Upper lobe of right lung (tissue), 1 donor: ENCODE measurements around the gene KCTD5. TPM values are rescaled to one million over a fixed set of nuclear protein-coding genes. Genes with fewer than 3 reads are reported as not detected.

Experiments used
- ATAC-seq: fragments of 200-7000 bp; cut with Tn5 transposase; one replicate; pipeline ENCODE4 v1.9.1; 2020; ENCODE audit warnings: mild to moderate bottlenecking, moderate library complexity
- DNase-seq: peaks from one replicate; pipeline ENCODE4 v3.0.0-alpha.2; 2020
- H3K27ac ChIP-seq: fragments of 200-600 bp; one replicate; pipeline ENCODE4 v1.8.0; 2022
- H3K27me3 ChIP-seq: fragments of 200-600 bp; one replicate; pipeline ENCODE4 v1.8.0; 2022; ENCODE audit warnings: mild to moderate bottlenecking
- H3K36me3 ChIP-seq: fragments of 200-600 bp; one replicate; pipeline ENCODE4 v1.8.0; 2022
- H3K4me1 ChIP-seq: fragments of 200-600 bp; one replicate; pipeline ENCODE4 v1.8.0; 2022
- H3K4me3 ChIP-seq: fragments of 200-600 bp; one replicate; pipeline ENCODE4 v1.8.0; 2022; ENCODE audit warnings: mild to moderate bottlenecking
- H3K9me3 ChIP-seq: fragments of 200-600 bp; one replicate; pipeline ENCODE4 v1.8.0; 2022
- CTCF ChIP-seq: fragments of 200-600 bp; IDR thresholded peaks from one replicate; pipeline ENCODE4 v1.8.0; 2022; ENCODE audit warnings: antibody characterized with exemption
- intact Hi-C: fragments of 100-400 bp; cut with DNase I; formaldehyde crosslinking; loops from one replicate; pipeline ENCODE4 v1.11.0; 2022
- total RNA-seq: library from RNA; stranded (reverse); fragmentation: NEBNext Ultra II Directional; extraction: Animal tissue kit (Norgen Biotek cat#: 25700); gene quantifications from one replicate; pipeline ENCODE4 v1.2.1, GENCODE V29; 2021
- donor health status: DM: no; HTN: yes; CAD: no; lungs with severe emphysema.

The KCTD5 gene
- total RNA-seq, 1 donor from 2014 or later, result 23.8 TPM

GRCh38 chr16:2706085-2706484 is 23.8 kb downstream of the KCTD5 start:
- TF ChIP-seq CTCF, result no peak
- peaks cover 64% of the 10 kb centered on the region for H3K36me3 ChIP-seq
- no peak overlapping the region for H3K4me3 ChIP-seq
- no peaks in the 10 kb centered on the region for H3K4me1 ChIP-seq
- intact Hi-C loops, result no loop called here
- no peaks in the 10 kb centered on the region for H3K27me3 ChIP-seq
- DNase-seq (no peak), ATAC-seq (no peak)
- no peak overlapping the region for H3K27ac ChIP-seq
- no peaks in the 10 kb centered on the region for H3K9me3 ChIP-seq

- no peaks in the 10 kb centered on the region for H3K4me1 ChIP-seq
These were observed 24.4 kb downstream of the KCTD5 start for GRCh38 chr16:2706611-2707311.

GRCh38 chr16:2707368-2708289 is 25.3 kb downstream of the KCTD5 start:
- intact Hi-C loops, result no loop called here
- TF ChIP-seq CTCF, result no peak
- Histone ChIP-seq H3K36me3 (peaks cover 50% of the 10 kb centered on the region), H3K9me3 (no peaks in the 10 kb centered on the region), H3K4me1 (no peaks in the 10 kb centered on the region), H3K27me3 (no peaks in the 10 kb centered on the region), H3K4me3 (no peak overlapping the region), H3K27ac (no peak overlapping the region)
- ATAC-seq, result no peak
- no peak for DNase-seq

More at GRCh38 chr16:2706611-2707311, 24.4 kb downstream of the KCTD5 start:
- intact Hi-C loops, result no loop called here
- no peaks in the 10 kb centered on the region for H3K27me3 ChIP-seq
- no peaks in the 10 kb centered on the region for H3K9me3 ChIP-seq
- TF ChIP-seq CTCF, result no peak
- DNase-seq (no peak), ATAC-seq (no peak)
- no peak overlapping the region for H3K4me3 ChIP-seq
- H3K27ac ChIP-seq, result no peak overlapping the region
- peaks cover 57% of the 10 kb centered on the region for H3K36me3 ChIP-seq

- Histone ChIP-seq H3K36me3 (peaks cover 43% of the 10 kb centered on the region), H3K9me3 (no peaks in the 10 kb centered on the region), H3K4me1 (no peaks in the 10 kb centered on the region), H3K27ac (no peak overlapping the region), H3K4me3 (no peak overlapping the region), H3K27me3 (no peaks in the 10 kb centered on the region)
- no peak for DNase-seq
- intact Hi-C loops, result no loop called here
- ATAC-seq, result no peak
- no peak for TF ChIP-seq CTCF
These were observed 25.9 kb downstream of the KCTD5 start for GRCh38 chr16:2708290-2708639.

GRCh38 chr16:2708955-2709587 is 26.7 kb downstream of the KCTD5 start:
- H3K4me1 ChIP-seq, result no peaks in the 10 kb centered on the region
- ATAC-seq, result no peak
- no peak overlapping the region for H3K4me3 ChIP-seq
- no peaks in the 10 kb centered on the region for H3K9me3 ChIP-seq
- no peaks in the 10 kb centered on the region for H3K27me3 ChIP-seq
- intact Hi-C loops, result no loop called here
- TF ChIP-seq CTCF, result no peak
- H3K27ac ChIP-seq, result no peak overlapping the region
- DNase-seq, result no peak
- H3K36me3 ChIP-seq, result peaks cover 42% of the 10 kb centered on the region
